Upper lobe of right lung (tissue), 1 donor: Measurements from ENCODE around the gene CEP131. TPM values are rescaled to one million over a fixed set of nuclear protein-coding genes. Genes with fewer than 3 reads are reported as not detected.

Source experiments
- ATAC-seq: fragments of 200-7000 bp; cut with Tn5 transposase; one replicate; pipeline ENCODE4 v1.9.1; 2020; ENCODE audit warnings: mild to moderate bottlenecking, moderate library complexity
- DNase-seq: peaks from one replicate; pipeline ENCODE4 v3.0.0-alpha.2; 2020
- H3K27ac ChIP-seq: fragments of 200-600 bp; one replicate; pipeline ENCODE4 v1.8.0; 2022
- H3K27me3 ChIP-seq: fragments of 200-600 bp; one replicate; pipeline ENCODE4 v1.8.0; 2022; ENCODE audit warnings: mild to moderate bottlenecking
- H3K36me3 ChIP-seq: fragments of 200-600 bp; one replicate; pipeline ENCODE4 v1.8.0; 2022
- H3K4me1 ChIP-seq: fragments of 200-600 bp; one replicate; pipeline ENCODE4 v1.8.0; 2022
- H3K4me3 ChIP-seq: fragments of 200-600 bp; one replicate; pipeline ENCODE4 v1.8.0; 2022; ENCODE audit warnings: mild to moderate bottlenecking
- H3K9me3 ChIP-seq: fragments of 200-600 bp; one replicate; pipeline ENCODE4 v1.8.0; 2022
- CTCF ChIP-seq: fragments of 200-600 bp; IDR thresholded peaks from one replicate; pipeline ENCODE4 v1.8.0; 2022; ENCODE audit warnings: antibody characterized with exemption
- intact Hi-C: fragments of 100-400 bp; cut with DNase I; formaldehyde crosslinking; loops from one replicate; pipeline ENCODE4 v1.11.0; 2022
- long read RNA-seq: library from polyadenylated mRNA; unstranded; transcript quantifications from one replicate; pipeline ENCODE4 v2.0.0, GENCODE V29; 2021
- total RNA-seq: library from RNA; stranded (reverse); fragmentation: NEBNext Ultra II Directional; extraction: Animal tissue kit (Norgen Biotek cat#: 25700); gene quantifications from one replicate; pipeline ENCODE4 v1.2.1, GENCODE V29; 2021
- donor health status: DM: no; HTN: yes; CAD: no; lungs with severe emphysema.

The CEP131 gene
- 7.5 TPM for total RNA-seq
- long read RNA-seq, transcript CEP131-203 (26 exons, 3,543 nt): major isoform, 5 of 28 reads
- long read RNA-seq, partial matches to known transcripts: 9 of 28 reads
- long read RNA-seq, other reads (novel, unspliced or antisense): 10 of 28 reads

- H3K36me3 ChIP-seq: no peaks in the 10 kb centered on the region
- peak; percentile 97 for ATAC-seq
- no peaks in the 10 kb centered on the region for H3K27me3 ChIP-seq
- H3K27ac ChIP-seq: no peak within 1 kb of the TSS
- H3K9me3 ChIP-seq: no peaks in the 10 kb centered on the region
- H3K4me1 ChIP-seq: peaks cover 16% of the 10 kb centered on the region
- no peak for TF ChIP-seq CTCF
- peak; percentile 100 for DNase-seq
- H3K4me3 ChIP-seq: peak within 1 kb of the TSS; percentile 75
- intact Hi-C loops: no loop called here
Measured at GRCh38 chr17:81222906-81223761, at the start of gene CEP131. Gene CEP131, minus strand, starts transcription at chr17:81222965. Its CDS starts 2,909 bp downstream, at chr17:81220056.

- DNase-seq (no peak), ATAC-seq (no peak)
- Histone ChIP-seq H3K36me3 (peaks cover 79% of the 10 kb centered on the region), H3K27me3 (no peaks in the 10 kb centered on the region), H3K9me3 (no peaks in the 10 kb centered on the region), H3K4me3 (no peak overlapping the region), H3K27ac (no peak overlapping the region), H3K4me1 (no peaks in the 10 kb centered on the region)
- intact Hi-C loops: no loop called here
- no peak for TF ChIP-seq CTCF
Measured at GRCh38 chr17:81271226-81271625, 48.5 kb upstream of the CEP131 start.

GRCh38 chr17:81270279-81270678 lies 47.5 kb upstream of the CEP131 start:
- intact Hi-C loops: no loop called here
- TF ChIP-seq CTCF: no peak
- no peak overlapping the region for H3K4me3 ChIP-seq
- H3K36me3 ChIP-seq: peaks cover 81% of the 10 kb centered on the region
- no peaks in the 10 kb centered on the region for H3K27me3 ChIP-seq
- DNase-seq: no peak
- no peak for ATAC-seq
- H3K27ac ChIP-seq: no peak overlapping the region
- no peaks in the 10 kb centered on the region for H3K9me3 ChIP-seq
- no peaks in the 10 kb centered on the region for H3K4me1 ChIP-seq

- Histone ChIP-seq H3K4me3 (no peak overlapping the region), H3K36me3 (peaks cover 83% of the 10 kb centered on the region), H3K27ac (no peak overlapping the region), H3K9me3 (no peaks in the 10 kb centered on the region), H3K4me1 (no peaks in the 10 kb centered on the region), H3K27me3 (no peaks in the 10 kb centered on the region)
- no peak for ATAC-seq
- TF ChIP-seq CTCF: no peak
- no peak for DNase-seq
- intact Hi-C loops: no loop called here
Measured at GRCh38 chr17:81267390-81268067, 44.8 kb upstream of the CEP131 start.

- Histone ChIP-seq H3K27ac (no peak overlapping the region), H3K9me3 (no peaks in the 10 kb centered on the region), H3K4me1 (no peaks in the 10 kb centered on the region), H3K27me3 (no peaks in the 10 kb centered on the region), H3K4me3 (no peak overlapping the region), H3K36me3 (peaks cover 87% of the 10 kb centered on the region)
- ATAC-seq (no peak), DNase-seq (no peak)
- no peak for TF ChIP-seq CTCF
- intact Hi-C loops: no loop called here
Measured at GRCh38 chr17:81265576-81265975, 42.8 kb upstream of the CEP131 start.
